ENCODE measurements around the gene FAM187B. TPM values are rescaled to one million over a fixed set of nuclear protein-coding genes. Genes with fewer than 3 reads are reported as not detected.
"Not testable (repeated sequence)": the region's sequence is repeated elsewhere in the genome, so short reads cannot be mapped to it uniquely, and the experiment has no call there.

The FAM187B gene
- total and polyA plus RNA-seq, 4 donors = 0.20 to 0.28 TPM; not detected in 2

DNA sequence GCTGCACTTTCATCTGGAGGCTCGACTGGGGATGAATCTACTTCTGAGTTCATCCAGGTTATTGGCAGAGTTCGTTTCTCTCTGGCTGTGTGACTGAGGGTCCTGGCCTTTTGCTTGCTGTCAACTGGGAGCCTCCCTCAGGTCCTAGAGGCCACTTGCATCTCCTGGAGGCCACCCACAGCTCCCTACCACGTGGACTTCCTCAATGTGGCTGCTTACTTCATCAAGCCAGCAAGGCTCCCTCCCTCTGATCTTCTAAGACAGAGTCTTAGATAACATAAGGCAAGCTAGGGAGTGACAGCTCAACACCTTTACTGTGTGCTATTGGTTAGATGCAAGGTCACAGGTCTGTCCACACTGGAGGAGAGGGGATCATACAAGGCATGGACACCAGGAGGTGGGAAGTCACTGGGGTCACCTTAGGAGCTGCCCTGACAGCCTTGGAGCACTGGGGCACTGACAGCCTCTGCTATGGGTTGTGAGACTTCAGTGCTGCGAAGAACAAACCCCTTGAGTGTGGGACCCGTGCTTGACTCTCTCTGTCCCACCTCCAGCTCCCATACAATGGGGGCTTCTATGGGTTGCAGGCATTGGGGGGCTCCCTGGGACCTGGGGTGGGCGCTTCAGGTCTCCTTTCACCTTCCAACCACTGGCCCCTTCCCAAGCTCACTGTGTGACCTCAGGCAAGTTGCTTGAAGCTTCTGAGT lies 5.3 kb downstream of the FAM187B start:
- no peak overlapping the region for H3K9ac ChIP-seq (ENCODE audit: insufficient read depth in 1 of 2, low read length in 2 of 2)
- ATAC-seq (ENCODE audit: insufficient read depth, low FRiP score) (no peak), DNase-seq (no peak)
- H3K4me1 ChIP-seq (ENCODE audit: control insufficient read depth in 5 of 5, insufficient read depth in 5 of 5, low read length in 5 of 5) = peaks cover 0 to 8% (median 0%) of the 10 kb centered on the region in 5 donors
- no peaks in the 10 kb centered on the region for H3K36me3 ChIP-seq (ENCODE audit: control insufficient read depth in 4 of 4, insufficient read depth in 4 of 4, low read length in 4 of 4)
- H3K9me3 ChIP-seq (ENCODE audit: control insufficient read depth in 4 of 4, insufficient read depth in 3 of 4, low read length in 3 of 4) = peaks cover 0 to 4% (median under 1%) of the 10 kb centered on the region in 4 donors
- no peaks in the 10 kb centered on the region for H3K27me3 ChIP-seq (ENCODE audit: control insufficient read depth in 3 of 3, insufficient read depth in 3 of 3, low read length in 2 of 3)
- 64 to 68% methylated on average over 6 of the region's 6 CpGs for WGBS, 2 donors
- TF ChIP-seq CTCF (IDR thresholded peaks at IDR 0.05; ENCODE audit: control extremely low read depth, extremely low read depth) = no peak
- H3K4me3 ChIP-seq = no peak overlapping the region
- no peak overlapping the region for H3K27ac ChIP-seq (ENCODE audit: low read depth in 1 of 2, low read length in 1 of 2)

GRCh38 chr19:35222373-35223015 lies 6.0 kb downstream of the FAM187B start:
- no peak overlapping the region for H3K27ac ChIP-seq (ENCODE audit: low read depth in 1 of 2, low read length in 1 of 2)
- TF ChIP-seq CTCF (IDR thresholded peaks at IDR 0.05; ENCODE audit: control extremely low read depth, extremely low read depth) = no peak
- no peak for ATAC-seq (ENCODE audit: insufficient read depth, low FRiP score)
- 89 to 93% methylated on average over 7 of the region's 7 CpGs for WGBS, 2 donors
- no peak for DNase-seq
- no peak overlapping the region for H3K4me3 ChIP-seq
- no peaks in the 10 kb centered on the region for H3K27me3 ChIP-seq (ENCODE audit: control insufficient read depth in 3 of 3, insufficient read depth in 3 of 3, low read length in 2 of 3)
- peaks cover 0 to 4% (median under 1%) of the 10 kb centered on the region in 4 donors for H3K9me3 ChIP-seq (ENCODE audit: control insufficient read depth in 4 of 4, insufficient read depth in 3 of 4, low read length in 3 of 4)
- no peaks in the 10 kb centered on the region for H3K36me3 ChIP-seq (ENCODE audit: control insufficient read depth in 4 of 4, insufficient read depth in 4 of 4, low read length in 4 of 4)
- H3K9ac ChIP-seq (ENCODE audit: insufficient read depth in 1 of 2, low read length in 2 of 2) = no peak overlapping the region
- peaks cover 0 to 8% (median 0%) of the 10 kb centered on the region in 5 donors for H3K4me1 ChIP-seq (ENCODE audit: control insufficient read depth in 5 of 5, insufficient read depth in 5 of 5, low read length in 5 of 5)

GRCh38 chr19:35220973-35221590 lies 7.5 kb downstream of the FAM187B start:
- H3K27ac ChIP-seq (ENCODE audit: low read depth in 1 of 2, low read length in 1 of 2); DNase-seq; H3K4me1 ChIP-seq (ENCODE audit: control insufficient read depth in 5 of 5, insufficient read depth in 5 of 5, low read length in 5 of 5); ATAC-seq (ENCODE audit: insufficient read depth, low FRiP score); H3K27me3 ChIP-seq (ENCODE audit: control insufficient read depth in 3 of 3, insufficient read depth in 3 of 3, low read length in 2 of 3); H3K4me3 ChIP-seq; H3K9me3 ChIP-seq (ENCODE audit: control insufficient read depth in 4 of 4, insufficient read depth in 3 of 4, low read length in 3 of 4); H3K36me3 ChIP-seq (ENCODE audit: control insufficient read depth in 4 of 4, insufficient read depth in 4 of 4, low read length in 4 of 4); H3K9ac ChIP-seq (ENCODE audit: insufficient read depth in 1 of 2, low read length in 2 of 2): not testable (repeated sequence)
- WGBS, 2 donors = 81 to 88% methylated on average over 4 of the region's 4 CpGs

DNA sequence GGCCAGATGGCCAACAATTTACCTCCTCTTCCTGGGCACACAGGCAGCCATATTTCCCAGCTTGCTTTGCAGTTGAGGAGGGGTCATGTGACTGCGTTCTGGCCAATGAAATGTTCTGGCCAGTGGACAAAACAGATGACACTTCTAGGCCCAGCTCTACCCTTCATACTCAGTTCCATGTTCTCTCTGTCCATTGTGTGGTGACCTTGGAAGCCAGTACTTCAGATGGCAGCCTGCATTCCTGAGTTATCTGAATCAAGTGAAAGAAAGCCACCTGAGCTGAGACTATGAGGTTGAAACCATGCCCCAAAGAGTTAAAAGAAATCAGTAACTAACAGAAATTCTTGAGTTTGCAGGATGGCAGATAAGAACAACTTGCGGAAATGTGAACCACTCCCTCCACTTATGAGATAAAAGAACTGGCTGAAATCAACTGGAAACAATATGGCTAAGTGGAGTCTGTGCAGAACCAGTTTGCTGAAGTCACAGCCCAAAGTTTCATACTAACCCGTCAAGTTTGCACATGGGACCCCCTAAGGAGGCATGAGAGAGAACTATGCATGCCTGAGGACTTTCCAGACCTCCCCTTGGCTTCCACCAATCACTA lies 8.1 kb downstream of the FAM187B start:
- no peak for TF ChIP-seq CTCF (IDR thresholded peaks at IDR 0.05; ENCODE audit: control extremely low read depth, extremely low read depth)
- Histone ChIP-seq H3K4me1 (ENCODE audit: control insufficient read depth in 5 of 5, insufficient read depth in 5 of 5, low read length in 5 of 5) (peaks cover 0 to 8% (median 0%) of the 10 kb centered on the region in 5 donors), H3K27ac (ENCODE audit: low read depth in 1 of 2, low read length in 1 of 2) (peak overlapping the region in 1 of 2 donors; percentile 9), H3K9ac (ENCODE audit: insufficient read depth in 1 of 2, low read length in 2 of 2) (no peak overlapping the region), H3K27me3 (ENCODE audit: control insufficient read depth in 3 of 3, insufficient read depth in 3 of 3, low read length in 2 of 3) (no peaks in the 10 kb centered on the region), H3K9me3 (ENCODE audit: control insufficient read depth in 4 of 4, insufficient read depth in 3 of 4, low read length in 3 of 4) (peaks cover 0 to 5% (median 2%) of the 10 kb centered on the region in 4 donors), H3K4me3 (no peak overlapping the region), H3K36me3 (ENCODE audit: control insufficient read depth in 4 of 4, insufficient read depth in 4 of 4, low read length in 4 of 4) (no peaks in the 10 kb centered on the region)
- WGBS, 2 donors = 42 to 72% methylated on average over 3 of the region's 3 CpGs
- peak; percentile 61 to 84 (median 63) for DNase-seq
- ATAC-seq (ENCODE audit: insufficient read depth, low FRiP score) = no peak

Data from lung (tissue), 12 donors.